GM19240 (cell line): ENCODE measurements around the gene CISD1.
"Not testable (repeated sequence)": the region's sequence is repeated elsewhere in the genome, so short reads cannot be mapped to it uniquely, and the experiment has no call there.

Experiments
- DNase-seq: peaks from one replicate; pipeline ENCODE4 v3.0.0; 2011; ENCODE audit warnings: low spot score; ENCODE audit not compliant: insufficient read length

CISD1 gene

GRCh38 chr10:58268946-58269781 lies at the start of gene CISD1:
CISD1 (plus strand) TSS chr10:58269162; CDS start chr10:58269274, 112 bp downstream.
- peak; percentile 67 for DNase-seq

- DNase-seq = no peak
These were observed 49.1 kb upstream of the CISD1 start for GRCh38 chr10:58219875-58220274.

- no peak for DNase-seq
These were observed 48.1 kb upstream of the CISD1 start for GRCh38 chr10:58220769-58221451.

- DNase-seq = no peak
These were observed 43.3 kb upstream of the CISD1 start for GRCh38 chr10:58225654-58226053.

GRCh38 chr10:58229856-58230255 lies 39.1 kb upstream of the CISD1 start:
- DNase-seq = not testable (repeated sequence)

GRCh38 chr10:58237014-58237834 lies 31.7 kb upstream of the CISD1 start:
- no peak for DNase-seq

GRCh38 chr10:58239561-58240169 lies 29.3 kb upstream of the CISD1 start:
- no peak for DNase-seq

- DNase-seq = no peak
These were observed 28.4 kb upstream of the CISD1 start for GRCh38 chr10:58240531-58240930.

GRCh38 chr10:58241346-58241745 lies 27.6 kb upstream of the CISD1 start:
- no peak for DNase-seq

- DNase-seq = no peak
These were observed 25.7 kb upstream of the CISD1 start for GRCh38 chr10:58243269-58243668.

- not testable (repeated sequence) for DNase-seq
These were observed 25.2 kb upstream of the CISD1 start for GRCh38 chr10:58243801-58244200.

- not testable (repeated sequence) for DNase-seq
These were observed 24.7 kb upstream of the CISD1 start for GRCh38 chr10:58244242-58244641.

- DNase-seq = not testable (repeated sequence)
These were observed 24.3 kb upstream of the CISD1 start for GRCh38 chr10:58244666-58245065.

GRCh38 chr10:58253184-58253583 lies 15.8 kb upstream of the CISD1 start:
- no peak for DNase-seq

GRCh38 chr10:58254644-58255043 lies 14.3 kb upstream of the CISD1 start:
- DNase-seq = no peak

GRCh38 chr10:58256013-58256780 lies 12.8 kb upstream of the CISD1 start:
- not testable (repeated sequence) for DNase-seq

GRCh38 chr10:58258977-58259692 lies 9.8 kb upstream of the CISD1 start:
- no peak for DNase-seq

GRCh38 chr10:58260334-58260733 lies 8.6 kb upstream of the CISD1 start:
- DNase-seq = no peak

GRCh38 chr10:58262766-58263165 lies 6.2 kb upstream of the CISD1 start:
- DNase-seq = no peak

GRCh38 chr10:58264780-58265179 lies 4.2 kb upstream of the CISD1 start:
- DNase-seq = no peak
